ENCODE results near the gene KIF26A.

- TF ChIP-seq CTCF (IDR thresholded peaks at IDR 0.05; ENCODE audit: insufficient read depth, low read length, poor library complexity, severe bottlenecking) (no peak), EZH2phosphoT487 (conservative IDR thresholded peaks at IDR 0.05; ENCODE audit: low read length) (no peak)
Observed at GRCh38 chr14:104194016-104194415, 55.6 kb downstream of the KIF26A start.
